Sigmoid colon (tissue), 7 donors: ENCODE results near the gene CCT3. TPM values are rescaled to one million over a fixed set of nuclear protein-coding genes. Genes with fewer than 3 reads are reported as not detected.
"Not testable (repeated sequence)": the region's sequence is repeated elsewhere in the genome, so short reads cannot be mapped to it uniquely, and the experiment has no call there.

Experiments
- DNase-seq: peaks from one replicate; pipeline ENCODE4 v3.0.0-alpha.2; 2019
- H3K27ac ChIP-seq, 4 donors: fragments of 200-600 bp; sonication (generic); one replicate each; pipeline ENCODE4 v1.5.1; 2016 to 2019; ENCODE audit warnings: mild to moderate bottlenecking in 1 of 4
- H3K27me3 ChIP-seq, 3 donors: fragments of 200-600 bp; sonication (generic); one replicate each; pipeline ENCODE4 v1.5.1; 2019; ENCODE audit warnings: mild to moderate bottlenecking in 1 of 3
- H3K36me3 ChIP-seq, 4 donors: fragments of 200-600 bp; sonication (generic); one replicate each; pipeline ENCODE4 v1.5.1; 2016 to 2019
- H3K4me1 ChIP-seq, 4 donors: fragments of 200-600 bp; sonication (generic); one replicate each; pipeline ENCODE4 v1.5.1; 2017 to 2019
- H3K4me3 ChIP-seq, 4 donors: fragments of 200-600 bp; sonication (generic); one replicate each; pipeline ENCODE4 v1.5.1; 2017 to 2019; ENCODE audit warnings: mild to moderate bottlenecking in 2 of 4, moderate library complexity in 1 of 4
- H3K9me3 ChIP-seq, 4 donors: fragments of 200-600 bp in 3 of 4; sonication (generic) in 3 of 4; one replicate each; pipeline versions ENCODE4 v1.5.1 to v1.6.1; 2013 to 2019
- EP300 ChIP-seq, 4 donors: sonication (generic); formaldehyde crosslinking; IDR thresholded peaks; one replicate each; pipeline ENCODE4 v1.6.1; 2017; ENCODE audit warnings: antibody characterized with exemption in 4 of 4
- POLR2A ChIP-seq, 2 donors: fragments of 450-650 bp; IDR thresholded peaks; one replicate each; pipeline ENCODE4 v1.6.1; 2016; ENCODE audit warnings: antibody characterized with exemption in 2 of 2, mild to moderate bottlenecking in 2 of 2, moderate library complexity in 2 of 2
- POLR2AphosphoS5 ChIP-seq, 4 donors: sonication (generic); formaldehyde crosslinking; IDR thresholded peaks; one replicate each; pipeline ENCODE4 v1.6.1; 2017; ENCODE audit warnings: antibody characterized with exemption in 4 of 4
- WGBS, 2 donors: extraction: QIAGEN DNeasy Blood & Tissue Kit; methylation state at CpG; one replicate each; pipeline ENCODE4 v1.1.7; 2013; 5-methylcytosine and 5-hydroxymethylcytosine counted together
- intact Hi-C: fragments of 100-400 bp; cut with DNase I; formaldehyde crosslinking; loops from one replicate; pipeline ENCODE4 v1.15.1; 2023
- polyA plus RNA-seq, 3 donors: library from polyadenylated mRNA; stranded (reverse); fragments of 200-250 nt; gene quantifications; one replicate each; pipeline ENCODE4 v1.2.3, GENCODE V29; 2013
- total RNA-seq, 4 donors: library from RNA; depleted of rRNA; stranded (reverse); fragments of >200 nt; gene quantifications; one replicate each; pipeline ENCODE4 v1.1.0, GENCODE V29; 2016
- TF ChIP-seq, protein P1 (sequence below), 4 experiments: fragments of 450-650 bp in 3 of 4; fragments of 200-600 bp in 1 of 4; IDR thresholded peaks; one replicate each; pipeline ENCODE4 v1.5.1; 2016 to 2019; ENCODE audit warnings: antibody characterized with exemption in 4 of 4, mild to moderate bottlenecking in 3 of 4, moderate library complexity in 2 of 4
- donor health status: healthy with polysubstance abuse.
- donor health status: Bipolar disorder and iron deficiency.
- donor health status: healthy.

CCT3 gene
- total and polyA plus RNA-seq, 7 donors: 94.3 to 253 (median 155) TPM

DNA sequence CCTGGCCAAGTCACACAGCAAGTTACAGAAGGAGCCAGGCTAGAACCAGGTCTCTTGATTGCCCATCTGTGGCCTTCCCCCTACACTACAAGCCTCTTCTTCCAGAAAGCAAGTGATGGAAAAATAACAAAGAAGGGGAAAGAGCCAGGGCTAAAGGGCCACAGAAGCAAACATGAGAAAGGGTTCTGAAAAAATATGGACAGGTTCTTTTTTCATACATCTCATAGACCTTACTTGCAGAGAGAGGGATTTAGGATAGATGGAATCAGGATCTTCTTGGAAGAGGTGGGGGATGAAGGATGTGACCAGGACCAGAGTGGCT is 34.1 kb upstream of the CCT3 start:
- DNase-seq: no peak
- Histone ChIP-seq H3K27ac (no peak overlapping the region), H3K4me3 (no peak overlapping the region), H3K9me3 (no peaks in the 10 kb centered on the region), H3K36me3 (no peaks in the 10 kb centered on the region), H3K4me1 (peaks cover 0 to 10% (median 6%) of the 10 kb centered on the region in 4 donors), H3K27me3 (peaks cover 8 to 44% (median 19%) of the 10 kb centered on the region in 3 donors)
- TF ChIP-seq EP300 (IDR thresholded peaks at IDR 0.05): no peak
- no peak for TF ChIP-seq POLR2AphosphoS5 (IDR thresholded peaks at IDR 0.05)
- TF ChIP-seq, protein P1, sequence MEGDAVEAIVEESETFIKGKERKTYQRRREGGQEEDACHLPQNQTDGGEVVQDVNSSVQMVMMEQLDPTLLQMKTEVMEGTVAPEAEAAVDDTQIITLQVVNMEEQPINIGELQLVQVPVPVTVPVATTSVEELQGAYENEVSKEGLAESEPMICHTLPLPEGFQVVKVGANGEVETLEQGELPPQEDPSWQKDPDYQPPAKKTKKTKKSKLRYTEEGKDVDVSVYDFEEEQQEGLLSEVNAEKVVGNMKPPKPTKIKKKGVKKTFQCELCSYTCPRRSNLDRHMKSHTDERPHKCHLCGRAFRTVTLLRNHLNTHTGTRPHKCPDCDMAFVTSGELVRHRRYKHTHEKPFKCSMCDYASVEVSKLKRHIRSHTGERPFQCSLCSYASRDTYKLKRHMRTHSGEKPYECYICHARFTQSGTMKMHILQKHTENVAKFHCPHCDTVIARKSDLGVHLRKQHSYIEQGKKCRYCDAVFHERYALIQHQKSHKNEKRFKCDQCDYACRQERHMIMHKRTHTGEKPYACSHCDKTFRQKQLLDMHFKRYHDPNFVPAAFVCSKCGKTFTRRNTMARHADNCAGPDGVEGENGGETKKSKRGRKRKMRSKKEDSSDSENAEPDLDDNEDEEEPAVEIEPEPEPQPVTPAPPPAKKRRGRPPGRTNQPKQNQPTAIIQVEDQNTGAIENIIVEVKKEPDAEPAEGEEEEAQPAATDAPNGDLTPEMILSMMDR (IDR thresholded peaks at IDR 0.05): no peak
- intact Hi-C loops: no loop called here

DNA sequence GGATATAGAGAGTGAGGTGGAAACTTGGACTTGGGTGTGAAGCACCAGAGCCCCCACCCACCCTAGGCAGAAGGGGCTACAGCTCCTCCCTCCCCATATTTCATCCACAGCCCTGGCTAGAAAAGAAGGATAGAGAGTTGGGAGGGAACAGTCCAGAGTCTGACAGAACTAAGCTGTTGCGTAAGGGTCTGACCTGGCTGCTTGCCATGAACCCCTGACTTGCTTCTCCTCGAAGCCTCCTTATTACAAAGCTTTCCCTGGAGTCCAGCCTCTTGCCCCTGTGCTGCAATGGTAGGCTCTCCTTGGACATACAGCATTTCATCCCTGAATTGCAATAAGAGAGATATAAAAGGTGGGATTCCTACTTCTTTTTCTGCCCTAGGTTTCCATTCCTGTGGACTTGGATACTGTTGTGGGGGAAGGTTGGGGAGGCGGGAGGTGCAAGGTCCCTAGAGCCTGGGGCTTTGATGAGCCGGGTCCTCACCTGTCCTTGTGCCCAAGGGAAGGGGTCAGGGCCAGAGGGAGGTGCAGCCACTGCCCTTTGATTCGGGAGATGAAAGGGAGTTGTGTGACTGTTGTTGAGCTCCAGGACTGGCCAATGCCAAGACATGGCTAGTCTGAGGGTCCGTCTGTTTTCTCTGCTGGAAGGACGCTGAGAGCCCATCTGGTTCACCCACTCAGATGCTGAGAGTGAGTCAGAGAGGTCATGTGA is 33.6 kb upstream of the CCT3 start:
- TF ChIP-seq, protein P1 (IDR thresholded peaks at IDR 0.05): no peak
- TF ChIP-seq EP300 (IDR thresholded peaks at IDR 0.05): no peak
- no peak for TF ChIP-seq POLR2A (IDR thresholded peaks at IDR 0.05)
- TF ChIP-seq POLR2AphosphoS5 (IDR thresholded peaks at IDR 0.05): no peak
- no peak for DNase-seq
- intact Hi-C loops: no loop called here
- Histone ChIP-seq H3K27ac (no peak overlapping the region), H3K9me3 (no peaks in the 10 kb centered on the region), H3K4me3 (no peak overlapping the region), H3K36me3 (no peaks in the 10 kb centered on the region), H3K4me1 (peaks cover 0 to 10% (median 6%) of the 10 kb centered on the region in 4 donors), H3K27me3 (peaks cover 8 to 48% (median 19%) of the 10 kb centered on the region in 3 donors)
- WGBS, 2 donors: 51 to 64% methylated on average over 7 of the region's 7 CpGs

DNA sequence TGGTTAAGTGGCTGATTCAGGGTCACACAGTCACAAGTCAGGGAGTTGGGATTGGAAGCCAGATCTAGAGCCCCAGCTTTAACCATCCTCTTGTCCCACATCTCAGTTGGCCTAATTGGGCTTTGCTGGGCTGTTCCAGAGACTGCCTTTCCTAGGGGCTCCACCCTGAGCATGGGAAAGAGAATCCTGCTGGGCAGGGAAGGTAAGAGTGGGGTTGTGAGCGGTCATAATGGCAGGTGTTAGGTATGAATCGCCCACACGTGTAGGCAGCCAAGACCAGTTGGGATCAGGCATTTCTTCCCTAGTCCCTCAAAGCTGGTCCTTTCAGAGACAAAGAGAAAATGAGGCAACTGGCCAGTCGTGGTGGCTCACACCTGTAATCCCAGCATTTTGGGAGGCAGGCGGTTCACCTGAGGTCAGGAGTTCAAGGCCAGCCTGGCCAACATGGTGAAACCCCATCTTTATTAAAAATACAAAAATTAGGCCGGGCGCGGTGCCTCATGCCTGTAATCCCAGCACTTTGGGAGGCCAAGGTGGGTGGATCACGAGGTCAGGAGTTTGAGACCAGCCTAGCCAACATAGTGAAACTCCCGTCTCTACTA is 31.7 kb upstream of the CCT3 start:
- Histone ChIP-seq H3K4me3 (peak overlapping the region in 1 of 4 donors; percentile 28), H3K4me1 (peaks cover 0 to 10% (median 6%) of the 10 kb centered on the region in 4 donors), H3K27me3 (peaks cover 8 to 66% (median 19%) of the 10 kb centered on the region in 3 donors)
- DNase-seq, H3K27ac ChIP-seq, intact Hi-C loops, H3K36me3 ChIP-seq, H3K9me3 ChIP-seq: not testable (repeated sequence)
- 90 to 95% methylated on average over 10 of the region's 10 CpGs for WGBS, 2 donors

DNA sequence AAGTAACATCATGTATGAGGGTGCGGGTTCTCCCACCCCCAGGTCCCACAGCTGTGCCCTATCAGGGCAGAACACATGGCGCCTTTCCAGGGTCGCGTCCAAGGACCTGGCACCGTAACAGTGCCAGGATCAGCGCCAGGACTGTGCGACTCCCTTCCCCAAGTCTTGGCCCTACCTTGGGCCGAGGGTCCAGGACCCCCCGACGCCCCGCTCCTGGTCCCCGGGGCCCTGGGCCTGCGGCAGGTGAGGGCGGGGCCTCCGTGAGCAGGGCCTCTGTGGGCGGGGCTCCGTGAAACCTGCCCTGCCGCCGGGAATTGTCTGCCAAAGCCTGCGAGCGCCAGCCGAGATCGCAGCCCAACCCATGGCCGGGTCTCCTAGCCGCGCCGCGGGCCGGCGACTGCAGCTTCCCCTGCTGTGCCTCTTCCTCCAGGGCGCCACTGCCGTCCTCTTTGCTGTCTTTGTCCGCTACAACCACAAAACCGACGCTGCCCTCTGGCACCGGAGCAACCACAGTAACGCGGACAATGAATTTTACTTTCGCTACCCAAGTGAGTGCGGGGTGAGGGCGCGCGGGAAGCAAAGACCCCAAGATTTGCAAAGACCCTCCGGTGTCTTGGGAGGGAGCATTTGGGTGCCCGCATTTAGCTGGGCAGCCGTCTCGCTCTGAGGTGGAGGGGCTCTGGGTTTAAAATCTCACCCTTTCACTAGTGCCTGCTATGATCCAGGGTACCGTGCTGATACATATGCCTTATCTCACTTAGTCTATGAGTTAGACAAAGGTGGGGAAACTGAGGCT is 31.0 kb upstream of the CCT3 start, which contains the start of gene RHBG:
Gene RHBG (plus strand): TSS at position 323 of the 796 bp plus-strand sequence. CDS start 39 bp downstream, at position 362.
- no peak for TF ChIP-seq EP300 (IDR thresholded peaks at IDR 0.05)
- TF ChIP-seq POLR2AphosphoS5 (IDR thresholded peaks at IDR 0.05): no peak
- TF ChIP-seq, protein P1 (IDR thresholded peaks at IDR 0.05): no peak
- no peak for TF ChIP-seq POLR2A (IDR thresholded peaks at IDR 0.05)
- intact Hi-C loops: no loop called here
- peaks cover 8 to 73% (median 19%) of the 10 kb centered on the region in 3 donors for H3K27me3 ChIP-seq
- no peak for DNase-seq
- no peak within 1 kb of the TSS for H3K27ac ChIP-seq
- peaks cover 0 to 10% (median 6%) of the 10 kb centered on the region in 4 donors for H3K4me1 ChIP-seq
- 6 to 11% methylated on average over 48 of the region's 48 CpGs for WGBS, 2 donors
- peak within 1 kb of the TSS in 2 of 4 donors; percentile 27 to 28 for H3K4me3 ChIP-seq
- H3K9me3 ChIP-seq: no peaks in the 10 kb centered on the region
- no peaks in the 10 kb centered on the region for H3K36me3 ChIP-seq

DNA sequence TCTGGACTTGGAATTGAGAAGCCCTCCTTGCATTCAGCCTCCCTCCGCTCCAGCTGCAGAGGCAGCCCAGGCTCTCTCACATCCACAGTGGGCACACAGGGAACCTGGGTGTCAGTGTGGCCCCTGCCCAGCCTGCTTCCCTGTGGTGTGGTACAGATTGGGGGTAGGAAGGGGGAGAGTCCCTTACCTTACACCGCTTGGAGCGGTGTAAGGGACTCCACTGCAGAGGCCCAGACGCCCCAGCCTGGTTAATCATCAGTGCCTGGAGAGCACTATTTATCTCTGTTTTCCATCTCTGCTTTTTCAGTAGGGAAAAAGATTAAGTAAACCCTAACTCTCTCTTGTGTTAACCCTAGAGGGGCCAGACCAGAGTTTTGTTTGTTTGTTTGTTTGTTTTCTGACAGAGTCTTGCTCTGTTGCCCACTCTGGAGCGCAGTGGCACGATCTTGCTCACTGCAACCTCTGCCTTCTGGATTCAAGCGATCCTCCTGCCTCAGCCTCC is 30.1 kb upstream of the CCT3 start:
- DNase-seq: no peak
- no peaks in the 10 kb centered on the region for H3K36me3 ChIP-seq
- H3K27ac ChIP-seq: no peak overlapping the region
- WGBS, 2 donors: 83 to 89% methylated on average over 7 of the region's 7 CpGs
- H3K4me3 ChIP-seq: no peak overlapping the region
- H3K9me3 ChIP-seq: no peaks in the 10 kb centered on the region
- peaks cover 0 to 10% (median 6%) of the 10 kb centered on the region in 4 donors for H3K4me1 ChIP-seq
- no peak for TF ChIP-seq POLR2AphosphoS5 (IDR thresholded peaks at IDR 0.05)
- TF ChIP-seq EP300 (IDR thresholded peaks at IDR 0.05): no peak
- TF ChIP-seq, protein P1 (IDR thresholded peaks at IDR 0.05): no peak
- H3K27me3 ChIP-seq: peaks cover 8 to 75% (median 19%) of the 10 kb centered on the region in 3 donors
- intact Hi-C loops: no loop called here
